ENCODE measurements around the gene CDC14A. TPM values are rescaled to one million over a fixed set of nuclear protein-coding genes. Genes with fewer than 3 reads are reported as not detected.

CDC14A gene
- polyA plus RNA-seq, 1 of the 3 experiments (the other 2 are of a cell fraction) = 2.2 TPM

DNA sequence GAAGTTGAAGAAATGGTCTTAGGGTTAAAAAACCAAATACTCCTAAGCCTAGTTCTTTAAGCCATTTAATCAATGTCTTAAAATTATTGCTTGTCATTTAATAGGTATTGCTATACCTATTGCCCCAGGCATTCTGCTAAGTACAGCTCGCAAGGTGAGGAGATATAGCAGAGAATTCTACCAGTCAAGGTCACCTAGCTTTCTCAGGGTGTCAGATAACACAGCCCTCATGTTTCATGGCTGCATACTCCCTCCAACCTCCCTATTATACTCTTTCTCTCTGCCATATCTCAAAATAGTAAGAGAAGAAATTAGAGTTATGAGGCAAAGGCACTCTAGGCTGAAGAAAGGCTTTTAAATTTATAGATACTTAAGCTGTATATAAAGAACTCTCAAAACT is 117.3 kb downstream of the CDC14A start:
- H3F3A ChIP-seq (replicated peaks; ENCODE audit: insufficient read depth) = no peaks in the 10 kb centered on the region
- no peaks in the 10 kb centered on the region; the same call in 1 of the 2 replicates for H3K9me2 ChIP-seq
- no peaks in the 10 kb centered on the region for H3K27me3 ChIP-seq (ENCODE audit: insufficient read depth)
- H3K36me3 ChIP-seq (replicated peaks in 1 of 2; ENCODE audit: control insufficient read depth in 1 of 2, insufficient read depth in 2 of 2, low read length in 1 of 2) = peaks cover 6 to 35% of the 10 kb centered on the region in 2 experiments
- CTCF ChIA-PET = interaction anchor here (0.8 to 3.0 kb wide), 7 partner anchors 9 to 819 kb away, joined by 3 to 18 read pairs (median 5); no protein-coding TSS in a partner anchor
- 88% methylated on average over 1 of the region's 1 CpG for WGBS (ENCODE audit: low lambda C conversion rate)
- TF ChIP-seq NRF1 (IDR thresholded peaks at IDR 0.05; ENCODE audit: low read depth, low read length) (no peak), RCOR1 (IDR thresholded peaks at IDR 0.05; ENCODE audit: low read length) (no peak), EZH2phosphoT487 (IDR thresholded peaks at IDR 0.05; ENCODE audit: borderline replicate concordance, low read depth) (no peak), FOXM1 (IDR thresholded peaks at IDR 0.05; ENCODE audit: low read depth) (no peak), CHD2 (IDR thresholded peaks at IDR 0.05; ENCODE audit: low read length, partially characterized antibody) (no peak), GABPA (IDR thresholded peaks at IDR 0.05; ENCODE audit: low read depth) (no peak), FOXJ3 (CRISPR knock-in tag; IDR thresholded peaks at IDR 0.05) (no peak), POLR2AphosphoS5 (IDR thresholded peaks at IDR 0.05; ENCODE audit: low read depth, low read length) (no peak), SMC3 (IDR thresholded peaks at IDR 0.05; ENCODE audit: low read depth, low read length) (no peak), NFIC (IDR thresholded peaks at IDR 0.05; ENCODE audit: borderline replicate concordance) (no peak), TEAD4 (IDR thresholded peaks at IDR 0.05; ENCODE audit: borderline replicate concordance, insufficient read depth) (no peak)
- TF ChIP-seq, protein P1, sequence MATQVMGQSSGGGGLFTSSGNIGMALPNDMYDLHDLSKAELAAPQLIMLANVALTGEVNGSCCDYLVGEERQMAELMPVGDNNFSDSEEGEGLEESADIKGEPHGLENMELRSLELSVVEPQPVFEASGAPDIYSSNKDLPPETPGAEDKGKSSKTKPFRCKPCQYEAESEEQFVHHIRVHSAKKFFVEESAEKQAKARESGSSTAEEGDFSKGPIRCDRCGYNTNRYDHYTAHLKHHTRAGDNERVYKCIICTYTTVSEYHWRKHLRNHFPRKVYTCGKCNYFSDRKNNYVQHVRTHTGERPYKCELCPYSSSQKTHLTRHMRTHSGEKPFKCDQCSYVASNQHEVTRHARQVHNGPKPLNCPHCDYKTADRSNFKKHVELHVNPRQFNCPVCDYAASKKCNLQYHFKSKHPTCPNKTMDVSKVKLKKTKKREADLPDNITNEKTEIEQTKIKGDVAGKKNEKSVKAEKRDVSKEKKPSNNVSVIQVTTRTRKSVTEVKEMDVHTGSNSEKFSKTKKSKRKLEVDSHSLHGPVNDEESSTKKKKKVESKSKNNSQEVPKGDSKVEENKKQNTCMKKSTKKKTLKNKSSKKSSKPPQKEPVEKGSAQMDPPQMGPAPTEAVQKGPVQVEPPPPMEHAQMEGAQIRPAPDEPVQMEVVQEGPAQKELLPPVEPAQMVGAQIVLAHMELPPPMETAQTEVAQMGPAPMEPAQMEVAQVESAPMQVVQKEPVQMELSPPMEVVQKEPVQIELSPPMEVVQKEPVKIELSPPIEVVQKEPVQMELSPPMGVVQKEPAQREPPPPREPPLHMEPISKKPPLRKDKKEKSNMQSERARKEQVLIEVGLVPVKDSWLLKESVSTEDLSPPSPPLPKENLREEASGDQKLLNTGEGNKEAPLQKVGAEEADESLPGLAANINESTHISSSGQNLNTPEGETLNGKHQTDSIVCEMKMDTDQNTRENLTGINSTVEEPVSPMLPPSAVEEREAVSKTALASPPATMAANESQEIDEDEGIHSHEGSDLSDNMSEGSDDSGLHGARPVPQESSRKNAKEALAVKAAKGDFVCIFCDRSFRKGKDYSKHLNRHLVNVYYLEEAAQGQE (IDR thresholded peaks at IDR 0.05; ENCODE audit: low read depth, low read length) = no peak
- TF ChIP-seq, protein P2, sequence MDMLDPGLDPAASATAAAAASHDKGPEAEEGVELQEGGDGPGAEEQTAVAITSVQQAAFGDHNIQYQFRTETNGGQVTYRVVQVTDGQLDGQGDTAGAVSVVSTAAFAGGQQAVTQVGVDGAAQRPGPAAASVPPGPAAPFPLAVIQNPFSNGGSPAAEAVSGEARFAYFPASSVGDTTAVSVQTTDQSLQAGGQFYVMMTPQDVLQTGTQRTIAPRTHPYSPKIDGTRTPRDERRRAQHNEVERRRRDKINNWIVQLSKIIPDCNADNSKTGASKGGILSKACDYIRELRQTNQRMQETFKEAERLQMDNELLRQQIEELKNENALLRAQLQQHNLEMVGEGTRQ (IDR thresholded peaks at IDR 0.05; ENCODE audit: borderline replicate concordance, low read depth, low read length) = no peak
- TF ChIP-seq, protein P3, sequence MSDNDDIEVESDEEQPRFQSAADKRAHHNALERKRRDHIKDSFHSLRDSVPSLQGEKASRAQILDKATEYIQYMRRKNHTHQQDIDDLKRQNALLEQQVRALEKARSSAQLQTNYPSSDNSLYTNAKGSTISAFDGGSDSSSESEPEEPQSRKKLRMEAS (IDR thresholded peaks at IDR 0.05; ENCODE audit: low read depth) = no peak
- TF ChIP-seq, protein P4, sequence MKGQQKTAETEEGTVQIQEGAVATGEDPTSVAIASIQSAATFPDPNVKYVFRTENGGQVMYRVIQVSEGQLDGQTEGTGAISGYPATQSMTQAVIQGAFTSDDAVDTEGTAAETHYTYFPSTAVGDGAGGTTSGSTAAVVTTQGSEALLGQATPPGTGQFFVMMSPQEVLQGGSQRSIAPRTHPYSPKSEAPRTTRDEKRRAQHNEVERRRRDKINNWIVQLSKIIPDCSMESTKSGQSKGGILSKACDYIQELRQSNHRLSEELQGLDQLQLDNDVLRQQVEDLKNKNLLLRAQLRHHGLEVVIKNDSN (IDR thresholded peaks at IDR 0.05; ENCODE audit: borderline replicate concordance, low read depth) = no peak
- TF ChIP-seq, protein P5, sequence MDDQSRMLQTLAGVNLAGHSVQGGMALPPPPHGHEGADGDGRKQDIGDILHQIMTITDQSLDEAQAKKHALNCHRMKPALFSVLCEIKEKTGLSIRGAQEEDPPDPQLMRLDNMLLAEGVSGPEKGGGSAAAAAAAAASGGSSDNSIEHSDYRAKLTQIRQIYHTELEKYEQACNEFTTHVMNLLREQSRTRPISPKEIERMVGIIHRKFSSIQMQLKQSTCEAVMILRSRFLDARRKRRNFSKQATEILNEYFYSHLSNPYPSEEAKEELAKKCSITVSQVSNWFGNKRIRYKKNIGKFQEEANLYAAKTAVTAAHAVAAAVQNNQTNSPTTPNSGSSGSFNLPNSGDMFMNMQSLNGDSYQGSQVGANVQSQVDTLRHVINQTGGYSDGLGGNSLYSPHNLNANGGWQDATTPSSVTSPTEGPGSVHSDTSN (IDR thresholded peaks at IDR 0.05) = no peak
- POLR2A ChIA-PET = no interaction called here
- H2AFZ ChIP-seq (ENCODE audit: low read depth) = no peak overlapping the region
- H4K20me1 ChIP-seq (ENCODE audit: insufficient read depth) = no peaks in the 10 kb centered on the region
- H3K79me2 ChIP-seq (ENCODE audit: insufficient read depth) = no peaks in the 10 kb centered on the region
- no peaks in the 10 kb centered on the region; a peak in 1 of 4 replicates for H3K4me1 ChIP-seq (ENCODE audit: control insufficient read depth in 1 of 2, insufficient read depth in 2 of 2, low read depth in 1 of 2, low read length in 1 of 2)
- no peak overlapping the region for H3K4me3 ChIP-seq (ENCODE audit: low read depth in 2 of 2, low read length in 1 of 2)
- H3K4me2 ChIP-seq = no peak overlapping the region
- DNase-seq = no peak
- H3K27ac ChIP-seq (ENCODE audit: low read depth in 2 of 2, low read length in 1 of 2) = no peak overlapping the region
- no peak overlapping the region for H3K9ac ChIP-seq
- no peaks in the 10 kb centered on the region for H3K9me3 ChIP-seq

Measured in SK-N-SH (cell line).